ENCODE measurements around the gene ABCE1. TPM values are rescaled to one million over a fixed set of nuclear protein-coding genes. Genes with fewer than 3 reads are reported as not detected.

Gene ABCE1
- total RNA-seq, 1 donor from 2014 or later: 43.8 TPM

DNA sequence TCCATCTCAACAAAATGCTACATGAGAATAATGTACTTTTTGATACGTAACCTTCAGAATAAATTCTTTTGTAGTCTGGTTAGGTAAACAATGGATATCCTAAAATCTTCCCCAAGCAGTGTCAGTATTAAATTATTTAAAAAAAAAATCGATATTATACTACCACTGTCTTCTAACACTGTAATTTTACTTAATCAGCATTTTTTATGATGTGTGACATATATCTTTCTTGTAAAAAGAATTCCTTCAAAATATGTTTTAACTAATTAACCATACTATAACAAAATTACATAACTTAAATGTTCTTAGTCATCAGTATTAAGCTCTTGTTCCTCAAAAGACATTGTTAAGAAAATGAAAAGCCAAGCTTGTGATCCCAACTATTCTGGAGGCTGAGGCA lies 69.8 kb downstream of the ABCE1 start:
- DNase-seq (ENCODE audit: low spot score): no peak
- intact Hi-C loops (cut with DNase I): no loop called here
- ATAC-seq: no peak

DNA sequence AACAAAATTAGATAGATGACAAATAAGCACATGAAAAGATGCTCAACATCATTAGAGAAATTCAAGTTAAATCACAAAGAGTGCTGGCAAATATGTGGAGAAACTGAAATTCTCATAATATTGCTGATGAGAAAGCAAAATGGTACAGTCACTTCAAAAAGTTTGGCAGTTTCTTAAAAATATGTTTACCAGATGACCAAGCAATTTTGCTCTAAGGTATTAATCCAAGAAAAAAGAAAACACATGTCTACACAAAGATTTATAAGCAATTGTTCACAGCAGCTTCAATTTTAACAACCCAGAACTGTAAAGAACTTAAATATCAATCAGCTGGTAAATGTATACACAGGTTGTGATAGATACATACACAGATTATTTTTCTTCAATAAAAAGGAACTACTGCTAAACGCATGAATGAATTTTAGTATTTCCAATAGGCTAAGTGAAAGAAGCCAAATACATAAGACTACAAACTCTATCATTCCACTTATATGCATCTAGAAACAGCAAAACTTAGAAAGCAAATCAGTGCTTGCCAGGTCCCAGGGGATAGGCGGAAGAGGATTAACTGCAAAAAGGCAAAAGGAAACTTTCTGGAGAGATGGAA lies 70.6 kb downstream of the ABCE1 start:
- intact Hi-C loops (cut with DNase I): no loop called here
- ATAC-seq: no peak
- no peak for DNase-seq (ENCODE audit: low spot score)

DNA sequence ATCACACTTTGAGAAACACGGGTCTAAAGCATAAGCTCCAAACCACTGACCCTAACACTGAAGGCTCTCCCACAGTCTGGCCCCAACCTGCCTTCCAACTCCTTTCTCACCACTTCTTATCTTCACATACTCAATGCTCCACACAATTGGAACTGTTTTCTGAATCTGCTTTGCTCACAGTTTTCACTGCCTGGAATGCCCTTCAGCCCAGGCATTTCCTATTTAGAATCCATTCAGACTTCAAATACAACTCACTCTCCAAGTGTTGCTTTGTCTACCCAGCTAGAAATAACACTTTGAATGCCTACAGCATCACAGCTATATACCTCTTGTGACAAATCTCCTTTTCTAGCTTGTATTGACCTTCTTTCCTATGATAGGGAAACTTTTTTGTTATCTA lies 72.1 kb downstream of the ABCE1 start:
- ATAC-seq: no peak
- intact Hi-C loops (cut with DNase I): no loop called here
- no peak for DNase-seq (ENCODE audit: low spot score)

DNA sequence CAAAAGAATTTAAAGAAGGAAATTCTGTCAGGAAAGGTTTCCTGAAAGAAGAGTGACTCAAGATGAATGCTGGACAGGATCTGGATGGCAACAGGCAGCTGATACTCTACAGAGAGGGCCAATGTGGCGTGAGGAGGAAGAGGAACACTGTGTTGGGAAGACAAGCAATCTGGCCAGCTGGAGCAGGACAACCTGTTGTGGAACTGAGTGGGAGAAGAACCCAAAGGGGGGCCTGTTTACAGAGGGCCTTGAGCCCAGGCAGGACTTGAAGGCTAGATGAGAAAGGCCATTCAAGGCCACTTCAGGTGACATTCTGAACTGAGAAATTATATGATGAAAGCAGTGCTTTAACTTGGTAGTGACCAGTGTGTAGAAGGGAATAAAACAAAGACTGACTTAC lies 73.8 kb downstream of the ABCE1 start:
- DNase-seq (ENCODE audit: low spot score): no peak
- intact Hi-C loops (cut with DNase I): no loop called here
- ATAC-seq: no peak

DNA sequence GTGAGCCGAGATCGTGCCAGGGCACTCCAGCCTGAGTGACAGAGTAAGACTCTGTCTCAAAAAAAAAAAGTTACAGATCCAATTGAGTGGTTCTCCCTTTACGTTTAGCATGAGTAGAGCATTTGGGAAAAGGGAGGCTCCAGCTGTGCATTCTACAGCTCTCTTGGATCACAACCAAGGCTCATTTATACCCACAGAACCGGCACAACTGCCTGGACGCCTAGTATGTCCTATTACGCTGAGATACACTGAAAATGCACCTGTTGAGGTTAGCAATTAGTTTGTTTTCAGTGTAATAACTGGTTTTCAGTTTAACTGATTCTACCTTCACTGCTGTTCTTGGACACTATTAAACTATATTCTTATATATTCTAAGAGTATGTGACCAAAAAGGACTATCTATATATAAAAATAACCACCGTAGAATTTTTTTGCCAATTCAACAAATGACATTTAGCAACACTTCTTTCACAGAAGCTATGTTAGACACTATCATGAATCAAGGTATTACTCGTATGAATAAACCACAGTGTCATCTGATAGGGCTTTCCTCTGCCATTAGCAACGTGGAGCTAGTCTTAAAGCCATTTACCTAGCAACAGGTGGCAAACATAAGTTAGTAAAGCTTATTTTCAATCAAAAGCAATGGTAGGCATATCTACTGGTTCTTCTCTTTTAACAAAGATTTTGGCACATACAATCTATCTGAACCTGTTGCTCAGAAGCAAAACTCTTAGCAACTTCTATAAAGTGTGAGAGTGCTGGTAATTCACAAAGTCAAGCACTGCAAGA lies 78.7 kb downstream of the ABCE1 start:
- intact Hi-C loops (cut with DNase I): no loop called here
- ATAC-seq: no peak
- DNase-seq (ENCODE audit: low spot score): no peak

DNA sequence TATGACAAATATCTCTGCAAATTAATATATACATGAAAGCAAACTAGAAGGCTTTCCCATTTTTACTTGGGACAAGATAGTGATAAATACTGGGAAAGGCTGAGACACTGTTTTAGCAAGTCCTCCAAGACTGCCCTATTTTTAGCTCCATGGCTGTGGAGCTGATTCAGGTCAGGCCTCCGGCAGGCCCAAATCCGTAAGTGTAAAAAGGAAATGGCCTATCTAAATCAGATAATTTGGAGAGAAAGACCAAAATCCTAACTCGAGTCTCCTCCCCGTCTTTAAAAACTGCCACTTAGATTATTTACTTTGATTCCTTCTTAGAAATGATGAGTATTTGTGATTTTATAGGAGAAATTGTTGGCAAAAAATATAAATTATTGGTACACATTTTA lies 79.4 kb downstream of the ABCE1 start:
- no peak for DNase-seq (ENCODE audit: low spot score)
- intact Hi-C loops (cut with DNase I): no loop called here
- ATAC-seq: no peak

DNA sequence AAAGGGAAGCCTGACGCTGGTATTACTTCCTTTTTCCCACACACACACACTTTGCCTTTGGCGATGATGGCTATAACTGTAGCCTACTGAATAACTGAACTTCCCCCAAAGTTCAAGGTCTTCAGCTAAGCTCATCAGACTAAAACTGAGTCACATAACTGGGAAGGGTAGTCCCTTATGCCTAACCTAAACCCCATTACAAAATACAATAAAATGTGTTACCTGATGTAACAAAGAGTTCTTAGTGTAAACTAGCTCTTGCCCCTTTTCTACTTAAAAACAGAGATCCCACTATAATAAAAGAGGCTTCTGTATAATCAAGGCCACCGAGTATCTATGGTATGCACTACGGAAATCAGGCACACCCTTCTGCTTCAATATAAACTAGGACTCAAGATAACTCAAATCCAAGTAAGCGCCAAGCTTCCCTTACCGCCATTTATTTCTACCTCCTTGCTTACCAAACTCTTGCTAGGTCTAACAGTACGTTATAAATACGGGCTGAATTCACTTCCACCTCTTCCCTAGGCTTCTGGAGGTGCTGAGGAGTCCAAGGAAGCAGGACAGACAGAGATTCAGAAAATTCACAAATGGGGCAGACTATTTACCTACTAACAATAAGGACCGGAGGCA lies 79.9 kb downstream of the ABCE1 start:
- intact Hi-C loops (cut with DNase I): no loop called here
- no peak for ATAC-seq
- no peak for DNase-seq (ENCODE audit: low spot score)

DNA sequence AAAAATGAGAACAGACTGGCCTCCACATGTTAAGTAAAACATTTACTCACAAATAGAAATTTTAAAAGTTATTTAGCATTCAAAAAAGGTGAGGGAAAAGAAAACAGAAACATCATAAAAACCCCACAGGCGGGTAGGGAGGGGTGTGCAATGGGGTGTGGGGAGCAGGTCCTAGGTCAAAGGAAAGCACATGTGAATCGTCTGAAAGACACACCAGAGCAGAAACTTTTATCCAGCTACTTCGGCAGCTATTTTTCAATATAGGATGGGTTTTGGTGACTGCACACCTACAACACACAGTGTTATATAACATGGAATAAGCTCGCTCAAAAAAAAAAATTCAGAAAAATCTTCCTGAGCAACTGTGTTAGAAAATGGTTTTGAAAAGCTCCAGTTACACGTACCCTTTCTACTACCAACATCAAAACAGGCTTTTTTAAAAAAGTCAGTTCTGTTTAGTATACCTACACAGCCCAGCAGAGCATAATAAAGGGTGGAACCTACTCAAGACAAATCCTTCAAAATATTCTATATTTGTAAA lies 80.7 kb downstream of the ABCE1 start:
- no peak for ATAC-seq

More for the DNA sequence above, 80.7 kb downstream of the ABCE1 start:
- no peak for DNase-seq (ENCODE audit: low spot score)
- intact Hi-C loops (cut with DNase I): no loop called here

Other genes starting within 250 kb of the ABCE1 start
- gene ANAPC10, start 115 bp upstream of the ABCE1 start, total RNA-seq: 22.5 TPM
- gene OTUD4, start 82.3 kb downstream of the ABCE1 start, total RNA-seq: 64.5 TPM

Measured in sciatic nerve (tissue), 2 donors.